SJSA1 (cell line): Measurements from ENCODE around the gene CCDC40. TPM values are rescaled to one million over a fixed set of nuclear protein-coding genes. Genes with fewer than 3 reads are reported as not detected.

Source experiments
- DNase-seq, 2 experiments: peaks; one replicate each; pipeline ENCODE4 v3.0.0-alpha.2; 2015 to 2020; ENCODE audit warnings: low spot score in 2 of 2, low read depth in 1 of 2
- H3K27ac ChIP-seq: fragments of 250-450 bp; sonication (Bioruptor Pico); 2 replicates; pipeline ENCODE4 v1.5.1; 2020; ENCODE audit warnings: mild to moderate bottlenecking, moderate library complexity
- H3K27me3 ChIP-seq: fragments of 250-450 bp; sonication (Bioruptor Pico); replicated peaks from 2 replicates; pipeline ENCODE4 v1.5.1; 2020; ENCODE audit warnings: mild to moderate bottlenecking, moderate library complexity
- H3K36me3 ChIP-seq: fragments of 250-450 bp; sonication (Bioruptor Pico); 2 replicates; pipeline ENCODE4 v1.5.1; 2020; ENCODE audit warnings: mild to moderate bottlenecking
- H3K4me1 ChIP-seq: fragments of 250-450 bp; sonication (Bioruptor Pico); replicated peaks from 2 replicates; pipeline ENCODE4 v1.6.1; 2021; ENCODE audit warnings: mild to moderate bottlenecking
- H3K4me3 ChIP-seq: fragments of 250-450 bp; sonication (Bioruptor Pico); 2 replicates; pipeline ENCODE4 v1.5.1; 2020; ENCODE audit warnings: mild to moderate bottlenecking
- H3K9me3 ChIP-seq: fragments of 250-450 bp; sonication (Bioruptor Pico); replicated peaks from 2 replicates; pipeline ENCODE4 v1.5.1; 2020; ENCODE audit warnings: mild to moderate bottlenecking
- total RNA-seq: library from RNA; depleted of rRNA; stranded (reverse); fragments of >200 nt; shearing (Covaris generic); gene quantifications from 2 replicates; pipeline ENCODE4 v1.2.3, GENCODE V29; 2014

The CCDC40 gene
- total RNA-seq, 1 experiment from 2014 or later: 2.2 TPM

GRCh38 chr17:80095038-80095843, 58.8 kb downstream of the CCDC40 start:
- DNase-seq: peak in 1 of 2 experiments; percentile 55
- H3K9me3 ChIP-seq: no peaks in the 10 kb centered on the region
- no peaks in the 10 kb centered on the region for H3K4me1 ChIP-seq
- H3K27ac ChIP-seq: no peak overlapping the region
- H3K27me3 ChIP-seq: no peaks in the 10 kb centered on the region
- no peak overlapping the region for H3K4me3 ChIP-seq
- no peaks in the 10 kb centered on the region for H3K36me3 ChIP-seq

GRCh38 chr17:80095844-80096475, 59.5 kb downstream of the CCDC40 start:
- H3K9me3 ChIP-seq: no peaks in the 10 kb centered on the region
- H3K4me3 ChIP-seq: no peak overlapping the region
- H3K27me3 ChIP-seq: no peaks in the 10 kb centered on the region
- peaks cover 4% of the 10 kb centered on the region for H3K4me1 ChIP-seq
- no peaks in the 10 kb centered on the region for H3K36me3 ChIP-seq
- no peak overlapping the region for H3K27ac ChIP-seq
- DNase-seq: no peak

GRCh38 chr17:80096561-80097021, 60.1 kb downstream of the CCDC40 start:
- H3K4me1 ChIP-seq: peaks cover 8% of the 10 kb centered on the region
- no peaks in the 10 kb centered on the region; the same call in 1 of the 2 replicates for H3K9me3 ChIP-seq
- H3K27ac ChIP-seq: no peak overlapping the region
- peaks cover 2% of the 10 kb centered on the region for H3K36me3 ChIP-seq
- H3K4me3 ChIP-seq: no peak overlapping the region
- H3K27me3 ChIP-seq: no peaks in the 10 kb centered on the region
- no peak for DNase-seq

- DNase-seq: no peak
- no peak overlapping the region for H3K27ac ChIP-seq
These were observed 60.7 kb downstream of the CCDC40 start for GRCh38 chr17:80097127-80097621.

GRCh38 chr17:80097844-80098691, 61.6 kb downstream of the CCDC40 start:
- no peak overlapping the region for H3K27ac ChIP-seq
- no peaks in the 10 kb centered on the region; the same call in 1 of the 2 replicates for H3K9me3 ChIP-seq
- no peak overlapping the region for H3K4me3 ChIP-seq
- no peaks in the 10 kb centered on the region for H3K27me3 ChIP-seq
- DNase-seq: no peak
- H3K4me1 ChIP-seq: peaks cover 18% of the 10 kb centered on the region
- H3K36me3 ChIP-seq: peaks cover 4% of the 10 kb centered on the region

More at GRCh38 chr17:80097127-80097621, 60.7 kb downstream of the CCDC40 start:
- Histone ChIP-seq H3K9me3 (no peaks in the 10 kb centered on the region; the same call in 1 of the 2 replicates), H3K4me1 (peaks cover 14% of the 10 kb centered on the region), H3K36me3 (peaks cover 4% of the 10 kb centered on the region), H3K27me3 (no peaks in the 10 kb centered on the region), H3K4me3 (no peak overlapping the region)

GRCh38 chr17:80099291-80100034, 63.0 kb downstream of the CCDC40 start:
- H3K27ac ChIP-seq: no peak overlapping the region
- peaks cover 4% of the 10 kb centered on the region for H3K36me3 ChIP-seq
- H3K4me3 ChIP-seq: no peak overlapping the region
- no peaks in the 10 kb centered on the region; the same call in 1 of the 2 replicates for H3K9me3 ChIP-seq
- peaks cover 18% of the 10 kb centered on the region for H3K4me1 ChIP-seq
- H3K27me3 ChIP-seq: no peaks in the 10 kb centered on the region
- no peak for DNase-seq

GRCh38 chr17:80100035-80100323, 63.5 kb downstream of the CCDC40 start:
- DNase-seq: no peak
- Histone ChIP-seq H3K4me3 (no peak overlapping the region), H3K9me3 (no peaks in the 10 kb centered on the region; the same call in 1 of the 2 replicates), H3K27me3 (no peaks in the 10 kb centered on the region), H3K4me1 (peaks cover 18% of the 10 kb centered on the region), H3K36me3 (peaks cover 4% of the 10 kb centered on the region), H3K27ac (no peak overlapping the region)

GRCh38 chr17:80101011-80101945, 64.8 kb downstream of the CCDC40 start, which contains the start of gene GAA:
Gene GAA, plus strand, starts transcription at chr17:80101581. Its CDS starts 3,006 bp downstream, at chr17:80104587.
- peaks cover 18% of the 10 kb centered on the region for H3K4me1 ChIP-seq
- peak within 1 kb of the TSS; percentile 94 for H3K4me3 ChIP-seq
- peak within 1 kb of the TSS; percentile 33; the same call in 1 of the 2 replicates for H3K27ac ChIP-seq
- H3K36me3 ChIP-seq: peaks cover 4% of the 10 kb centered on the region
- no peaks in the 10 kb centered on the region for H3K27me3 ChIP-seq
- H3K9me3 ChIP-seq: no peaks in the 10 kb centered on the region; the same call in 1 of the 2 replicates
- DNase-seq: peak; percentile 90 to 96

GRCh38 chr17:80101946-80102663, 65.7 kb downstream of the CCDC40 start:
- DNase-seq: no peak
- H3K4me3 ChIP-seq: peak overlapping the region; percentile 94
- H3K9me3 ChIP-seq: no peaks in the 10 kb centered on the region; the same call in 1 of the 2 replicates
- H3K36me3 ChIP-seq: peaks cover 4% of the 10 kb centered on the region
- peaks cover 18% of the 10 kb centered on the region for H3K4me1 ChIP-seq
- H3K27me3 ChIP-seq: no peaks in the 10 kb centered on the region
- no peak overlapping the region for H3K27ac ChIP-seq

GRCh38 chr17:80102664-80103448, 66.4 kb downstream of the CCDC40 start:
- Histone ChIP-seq H3K27me3 (no peaks in the 10 kb centered on the region), H3K4me1 (peaks cover 18% of the 10 kb centered on the region), H3K4me3 (no peak overlapping the region), H3K27ac (no peak overlapping the region), H3K9me3 (no peaks in the 10 kb centered on the region; the same call in 1 of the 2 replicates), H3K36me3 (peaks cover 4% of the 10 kb centered on the region)
- no peak for DNase-seq
